HepG2 (cell line): Measurements from ENCODE around the gene CHL1. TPM values are rescaled to one million over a fixed set of nuclear protein-coding genes. Genes with fewer than 3 reads are reported as not detected.

Experiments
- E2F2 ChIP-seq: sonication (generic); formaldehyde crosslinking; IDR thresholded peaks from 2 replicates; pipeline ENCODE4 v1.4.0; 2020; ENCODE audit warnings: missing genetic modification reagents, borderline replicate concordance
- GLMP ChIP-seq: sonication (generic); formaldehyde crosslinking; IDR thresholded peaks from 2 replicates; pipeline ENCODE4 v1.9.0; 2021; ENCODE audit warnings: missing genetic modification reagents, mild to moderate bottlenecking, borderline replicate concordance
- MXD3 ChIP-seq: IDR thresholded peaks from 2 replicates; pipeline ENCODE4 v1.6.1; 2016; ENCODE audit warnings: mild to moderate bottlenecking, missing biosample characterization, missing genetic modification reagents
- NCOA1 ChIP-seq: sonication (generic); formaldehyde crosslinking; IDR thresholded peaks from 2 replicates; pipeline ENCODE4 v1.9.0; 2021; ENCODE audit warnings: missing genetic modification reagents
- YEATS2 ChIP-seq: sonication (generic); formaldehyde crosslinking; IDR thresholded peaks from 2 replicates; pipeline ENCODE4 v1.4.0; 2020; ENCODE audit warnings: missing genetic modification reagents, borderline replicate concordance
- ZBTB44 ChIP-seq: sonication (generic); formaldehyde crosslinking; IDR thresholded peaks from 2 replicates; pipeline ENCODE4 v1.4.0; 2020; ENCODE audit warnings: missing genetic modification reagents
- ZMYM4 ChIP-seq: sonication (generic); formaldehyde crosslinking; IDR thresholded peaks from 2 replicates; pipeline ENCODE4 v1.8.1; 2023; ENCODE audit warnings: mild to moderate bottlenecking, missing genetic modification reagents
- ZNF260 ChIP-seq: sonication (generic); formaldehyde crosslinking; IDR thresholded peaks from 2 replicates; pipeline ENCODE4 v1.4.0; 2020; ENCODE audit warnings: missing genetic modification reagents, low read depth, mild to moderate bottlenecking, borderline replicate concordance
- ZNF878 ChIP-seq: sonication (generic); formaldehyde crosslinking; IDR thresholded peaks from 2 replicates; pipeline ENCODE4 v1.8.1; 2023; ENCODE audit warnings: mild to moderate bottlenecking, missing genetic modification reagents, moderate library complexity
- ZSCAN20 ChIP-seq: sonication (generic); formaldehyde crosslinking; IDR thresholded peaks from 2 replicates; pipeline ENCODE4 v1.4.0; 2020; ENCODE audit warnings: missing genetic modification reagents, mild to moderate bottlenecking, borderline replicate concordance
- polyA plus RNA-seq, 8 experiments: library from polyadenylated mRNA; depleted of rRNA in 3 of 8; stranded (reverse) in 7 of 8; unstranded in 1 of 8; fragments of >200 nt; fragmentation: Illumina TruSeq in 4 of 8; extraction: Trizol in 4 of 8; gene quantifications; 2 replicates each; pipeline versions ENCODE4 v1.2.1 to v1.2.3, GENCODE V29; 2011 to 2016; ENCODE audit warnings: low read depth in 4 of 8, missing spikeins in 1 of 8, mixed read lengths in 1 of 8; ENCODE audit not compliant: insufficient read depth in 1 of 8
- total RNA-seq, 5 experiments: library from RNA; depleted of rRNA; stranded (reverse); fragments of >200 nt; fragmentation: Illumina TruSeq; extraction: Trizol; gene quantifications; 2 replicates each; pipeline ENCODE4 v1.2.3, GENCODE V29; 2016; ENCODE audit warnings: low read depth in 1 of 5

The CHL1 gene
- total and polyA plus RNA-seq, 2 of the 13 experiments (the other 11 are each of a cell fraction or from before 2014, with no cell fraction given) = not detected

- TF ChIP-seq E2F2 (CRISPR knock-in tag) (no peak), NCOA1 (CRISPR knock-in tag) (no peak), ZSCAN20 (CRISPR knock-in tag) (no peak), MXD3 (no peak), ZBTB44 (no peak), ZMYM4 (CRISPR knock-in tag) (no peak), YEATS2 (CRISPR knock-in tag) (no peak), GLMP (CRISPR knock-in tag) (no peak), ZNF260 (CRISPR knock-in tag) (no peak), ZNF878 (CRISPR knock-in tag) (no peak)
- TF ChIP-seq, all 625 proteins: peak for 0
Observed at GRCh38 chr3:204102-204501, 7.5 kb downstream of the CHL1 start (continued).
